Muscle of leg (tissue), 11 donors: ENCODE data around the gene APC2. TPM values are rescaled to one million over a fixed set of nuclear protein-coding genes. Genes with fewer than 3 reads are reported as not detected.
"Not testable (repeated sequence)": the region's sequence is repeated elsewhere in the genome, so short reads cannot be mapped to it uniquely, and the experiment has no call there.

Experiments
- DNase-seq: peaks from one replicate; pipeline ENCODE4 v3.0.0; 2013
- H3K27ac ChIP-seq: one replicate; pipeline ENCODE4 v1.5.1; 2013; ENCODE audit warnings: mild to moderate bottlenecking, low read length, control low read depth
- H3K27me3 ChIP-seq: one replicate; pipeline ENCODE4 v1.6.1; 2013; ENCODE audit warnings: low read length; ENCODE audit not compliant: control insufficient read depth, insufficient read depth
- H3K36me3 ChIP-seq: one replicate; pipeline ENCODE4 v1.6.1; 2013; ENCODE audit warnings: low read length; ENCODE audit not compliant: control insufficient read depth, insufficient read depth
- H3K4me1 ChIP-seq: one replicate; pipeline ENCODE4 v1.6.1; 2013; ENCODE audit warnings: low read length; ENCODE audit not compliant: control insufficient read depth, insufficient read depth
- H3K4me3 ChIP-seq: one replicate; pipeline ENCODE4 v1.5.1; 2013; ENCODE audit warnings: low read length, control low read depth
- H3K9me3 ChIP-seq: replicated peaks from 2 replicates; pipeline ENCODE4 v1.6.1; 2013; ENCODE audit warnings: low read depth, low read length; ENCODE audit not compliant: control insufficient read depth
- WGBS: methylation state at CpG from one replicate; pipeline ENCODE4 v1.1.5; 2013; ENCODE audit warnings: missing lambda C conversion rate; ENCODE audit not compliant: insufficient coverage; 5-methylcytosine and 5-hydroxymethylcytosine counted together
- polyA plus RNA-seq, 8 donors: library from polyadenylated mRNA; unstranded; fragments of 120-200 nt; gene quantifications; one replicate each; pipeline versions ENCODE4 v1.2.1 to v1.2.3, GENCODE V29; 2013; ENCODE audit warnings: inconsistent platforms in 1 of 8, low replicate concordance in 1 of 8; ENCODE audit not compliant: insufficient read length in 8 of 8, insufficient read depth in 1 of 8
- total RNA-seq: library from RNA; stranded (reverse); fragments of 120-200 nt; gene quantifications from one replicate; pipeline ENCODE4 v1.2.4, GENCODE V29; 2013

Gene APC2
- total and polyA plus RNA-seq, 9 donors: 0.40 to 1.3 (median 1.1) TPM

DNA sequence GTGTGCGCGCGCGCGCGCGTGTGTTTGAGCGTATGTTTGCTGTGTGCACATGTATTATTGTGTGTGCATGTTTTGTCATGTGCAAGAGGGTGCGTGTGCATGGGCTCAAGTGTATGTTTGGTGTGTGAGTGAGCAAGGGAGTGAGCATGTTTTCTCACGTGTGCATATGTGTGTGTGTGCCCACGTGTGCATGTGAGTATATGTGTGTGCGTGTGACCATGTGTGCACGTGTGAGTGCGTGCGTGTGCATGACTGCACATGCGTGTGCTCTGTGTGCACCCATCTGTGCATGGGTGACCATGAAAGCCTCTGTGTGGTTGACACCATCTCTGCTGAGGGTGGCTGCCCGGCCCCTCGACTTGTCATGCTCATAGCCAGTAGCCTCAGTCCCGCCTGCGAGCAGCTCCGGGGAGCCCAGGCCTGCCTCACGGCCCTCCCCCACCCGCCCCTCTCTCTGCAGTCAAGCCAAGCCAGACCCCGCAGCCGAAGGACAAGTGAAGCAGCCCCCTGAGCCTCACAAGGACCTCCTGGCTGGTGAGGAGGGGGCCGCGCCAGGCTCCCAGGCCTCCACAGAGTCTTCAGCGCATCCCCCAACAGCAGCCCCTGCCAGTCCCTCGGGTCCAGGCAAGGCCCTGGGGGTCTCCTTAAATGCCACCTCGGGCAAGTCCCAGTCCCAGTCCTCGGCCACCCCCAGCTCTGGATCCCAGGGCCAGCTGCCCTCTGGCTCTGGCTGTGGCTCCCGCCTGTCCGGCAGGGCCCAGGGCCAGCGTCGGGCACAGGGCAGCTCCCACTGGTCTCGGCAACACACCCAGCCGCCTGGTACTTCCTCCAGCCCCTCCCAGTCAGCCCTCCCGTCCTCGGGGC lies 47.0 kb downstream of the APC2 start:
- no peaks in the 10 kb centered on the region for H3K36me3 ChIP-seq
- DNase-seq: no peak
- no peak overlapping the region for H3K4me3 ChIP-seq
- H3K27ac ChIP-seq: no peak overlapping the region
- H3K9me3 ChIP-seq: no peaks in the 10 kb centered on the region
- WGBS: 65% methylated on average over 35 of the region's 39 CpGs
- H3K4me1 ChIP-seq: peaks cover 3% of the 10 kb centered on the region
- peaks cover 37% of the 10 kb centered on the region for H3K27me3 ChIP-seq

DNA sequence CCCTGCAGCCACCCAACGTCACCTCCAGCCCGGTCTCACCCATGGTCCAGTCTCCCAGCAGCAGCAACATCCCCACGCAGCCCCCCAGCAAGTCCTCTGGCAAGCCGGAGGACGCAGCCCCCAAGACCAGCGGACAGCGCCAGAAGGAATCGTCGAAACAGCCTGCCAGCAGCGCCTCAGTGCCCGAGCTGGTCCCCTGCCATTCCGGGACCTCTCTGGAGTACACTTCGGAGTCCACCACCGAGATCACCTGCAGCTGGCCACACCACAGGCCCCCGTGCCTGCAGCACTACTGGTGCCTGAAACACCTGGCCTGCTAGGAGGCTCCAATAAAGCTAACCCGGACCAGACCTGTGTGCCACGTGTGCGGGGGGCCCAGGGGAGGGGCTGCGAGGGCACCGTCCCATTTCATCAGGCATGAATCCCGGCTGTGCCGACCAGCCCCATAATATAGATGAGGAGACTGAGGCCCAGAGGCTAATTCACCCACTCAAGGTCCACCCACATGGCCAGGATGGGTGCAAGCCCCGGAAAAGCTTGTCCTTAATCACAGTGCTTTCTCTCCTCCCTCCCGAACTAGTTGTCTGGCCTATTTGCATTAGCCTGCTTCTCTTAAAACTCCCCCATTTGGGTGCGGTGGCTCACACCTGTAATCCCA lies 47.8 kb downstream of the APC2 start:
- 71% methylated on average over 22 of the region's 25 CpGs for WGBS
- H3K27me3 ChIP-seq: peaks cover 37% of the 10 kb centered on the region
- no peaks in the 10 kb centered on the region for H3K9me3 ChIP-seq
- DNase-seq: no peak
- H3K36me3 ChIP-seq: no peaks in the 10 kb centered on the region
- no peak overlapping the region for H3K4me3 ChIP-seq
- H3K4me1 ChIP-seq: peaks cover 3% of the 10 kb centered on the region
- H3K27ac ChIP-seq: no peak overlapping the region

DNA sequence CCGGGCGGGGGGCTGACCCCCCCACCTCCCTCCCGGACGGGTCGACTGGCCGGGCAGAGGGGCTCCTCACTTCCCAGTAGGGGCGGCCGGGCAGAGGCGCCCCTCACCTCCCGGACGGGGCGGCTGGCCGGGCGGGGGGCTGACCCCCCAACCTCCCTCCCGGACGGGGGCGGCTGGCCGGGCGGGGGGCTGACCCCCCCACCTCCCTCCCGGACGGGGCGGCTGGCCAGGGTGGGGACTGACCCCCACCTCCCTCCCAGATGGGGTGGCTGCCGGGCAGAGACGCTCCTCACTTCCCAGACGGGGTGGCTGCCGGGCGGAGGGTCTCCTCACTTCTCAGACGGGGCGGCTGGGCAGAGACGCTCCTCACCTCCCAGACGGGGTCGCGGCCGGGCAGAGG lies 49.3 kb downstream of the APC2 start:
- not testable (repeated sequence) for H3K27ac ChIP-seq, H3K9me3 ChIP-seq, H3K4me3 ChIP-seq, DNase-seq, H3K36me3 ChIP-seq
- Histone ChIP-seq H3K4me1 (peaks cover 11% of the 10 kb centered on the region), H3K27me3 (peaks cover 41% of the 10 kb centered on the region)
- WGBS: 100% methylated on average over 2 of the region's 34 CpGs

DNA sequence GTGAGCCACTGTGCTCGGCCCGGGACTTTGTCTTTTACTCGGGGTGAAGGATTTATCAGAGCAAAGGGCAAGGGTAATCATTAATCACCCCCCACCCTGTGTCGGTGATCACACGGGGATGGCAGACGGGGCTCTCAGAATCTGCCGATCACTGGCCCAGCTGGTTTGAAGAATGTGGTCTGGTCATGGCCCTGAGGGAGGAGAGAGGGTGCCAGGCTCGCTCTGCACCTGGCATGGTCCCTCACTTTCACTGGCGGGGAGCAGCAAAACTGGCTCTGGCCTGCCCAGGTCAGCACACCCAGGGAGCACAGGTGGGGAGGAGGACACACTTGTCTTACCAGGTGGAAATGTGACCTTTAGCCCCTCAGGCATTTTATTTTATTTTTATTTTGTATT lies 51.3 kb downstream of the APC2 start:
- peaks cover 11% of the 10 kb centered on the region for H3K4me1 ChIP-seq
- no peak overlapping the region for H3K4me3 ChIP-seq
- H3K27me3 ChIP-seq: peaks cover 48% of the 10 kb centered on the region
- no peak for DNase-seq
- no peaks in the 10 kb centered on the region for H3K9me3 ChIP-seq
- WGBS: 59% methylated on average over 2 of the region's 9 CpGs
- no peak overlapping the region for H3K27ac ChIP-seq
- peaks cover 6% of the 10 kb centered on the region for H3K36me3 ChIP-seq

DNA sequence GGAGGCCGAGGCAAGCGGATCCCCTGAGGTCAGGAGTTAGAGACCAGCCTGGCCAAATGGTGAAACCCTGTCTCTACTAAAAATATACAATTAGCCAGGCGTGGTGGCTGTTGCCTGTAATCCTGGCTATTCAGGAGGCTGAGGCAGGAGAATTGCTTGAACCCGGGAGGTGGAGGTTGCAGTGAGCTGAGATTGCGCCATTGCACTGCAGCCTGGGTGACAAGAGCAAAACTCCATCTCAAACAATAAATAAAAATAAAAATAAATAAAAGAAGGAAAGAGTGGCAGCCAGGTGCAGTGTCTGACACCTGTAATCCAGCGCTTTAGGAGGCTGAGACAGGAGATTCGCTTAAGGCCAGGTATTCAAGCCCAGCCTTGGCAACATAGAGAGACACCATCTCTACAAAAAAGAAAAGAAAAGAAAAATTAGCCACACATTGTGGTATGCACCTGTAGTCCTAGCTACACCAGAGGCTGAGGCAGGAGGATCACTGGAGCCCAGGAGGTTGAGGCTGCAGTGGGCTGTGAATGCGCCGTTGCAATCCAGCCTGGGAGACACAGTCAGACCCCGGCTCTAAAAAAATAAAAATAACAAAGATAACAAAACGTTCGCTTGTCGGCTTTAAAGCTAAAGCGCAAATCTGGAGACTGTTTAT lies 52.6 kb downstream of the APC2 start:
- H3K4me1 ChIP-seq: peaks cover 16% of the 10 kb centered on the region
- H3K27me3 ChIP-seq: peaks cover 44% of the 10 kb centered on the region
- H3K36me3 ChIP-seq: peaks cover 6% of the 10 kb centered on the region
- no peak for DNase-seq
- no peak overlapping the region for H3K27ac ChIP-seq
- 35% methylated on average over 6 of the region's 14 CpGs for WGBS
- H3K4me3 ChIP-seq: no peak overlapping the region
- H3K9me3 ChIP-seq: no peaks in the 10 kb centered on the region

DNA sequence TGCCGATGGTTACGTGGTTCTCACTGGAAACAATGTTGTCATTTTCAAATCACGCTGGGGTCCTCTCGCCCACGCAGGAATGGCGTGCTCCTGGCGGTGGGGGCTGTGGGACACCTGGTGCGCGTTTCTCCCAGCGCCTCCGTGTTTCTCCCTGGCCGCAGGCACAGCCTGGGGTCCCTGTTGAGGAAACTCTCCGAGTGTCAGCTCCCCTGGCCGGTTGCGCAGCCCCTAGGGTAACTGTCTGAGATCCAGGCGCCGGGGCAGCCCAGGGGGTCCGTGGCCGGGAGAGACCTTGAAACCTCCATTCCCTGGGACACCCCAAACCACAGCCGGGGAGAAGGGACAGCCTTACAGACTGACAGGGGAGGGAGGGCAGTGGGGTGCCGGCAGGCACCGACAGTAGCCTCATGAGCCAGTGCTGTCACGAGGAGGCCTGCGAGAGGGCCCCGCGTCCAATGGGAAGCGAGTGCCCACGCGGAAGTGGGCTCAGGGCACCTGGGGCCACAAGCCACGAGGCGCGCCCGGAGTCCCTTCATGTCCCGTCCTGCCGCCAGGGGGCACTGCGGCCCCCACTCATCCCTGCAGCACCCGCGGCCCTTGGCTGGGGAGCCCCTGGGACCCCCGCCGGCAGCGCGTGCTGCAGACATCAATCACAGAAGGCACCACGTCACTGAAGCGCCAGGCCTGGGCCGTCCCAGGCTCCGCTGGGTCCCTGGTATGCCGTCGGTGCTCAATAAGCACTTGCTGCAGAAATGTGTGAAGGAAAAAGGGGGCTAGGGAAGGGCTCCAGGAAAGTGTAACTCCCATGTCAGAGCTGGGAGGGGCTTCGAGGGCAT lies 53.4 kb downstream of the APC2 start:
- 4% methylated on average over 42 of the region's 49 CpGs for WGBS
- DNase-seq: peak; percentile 36

DNA sequence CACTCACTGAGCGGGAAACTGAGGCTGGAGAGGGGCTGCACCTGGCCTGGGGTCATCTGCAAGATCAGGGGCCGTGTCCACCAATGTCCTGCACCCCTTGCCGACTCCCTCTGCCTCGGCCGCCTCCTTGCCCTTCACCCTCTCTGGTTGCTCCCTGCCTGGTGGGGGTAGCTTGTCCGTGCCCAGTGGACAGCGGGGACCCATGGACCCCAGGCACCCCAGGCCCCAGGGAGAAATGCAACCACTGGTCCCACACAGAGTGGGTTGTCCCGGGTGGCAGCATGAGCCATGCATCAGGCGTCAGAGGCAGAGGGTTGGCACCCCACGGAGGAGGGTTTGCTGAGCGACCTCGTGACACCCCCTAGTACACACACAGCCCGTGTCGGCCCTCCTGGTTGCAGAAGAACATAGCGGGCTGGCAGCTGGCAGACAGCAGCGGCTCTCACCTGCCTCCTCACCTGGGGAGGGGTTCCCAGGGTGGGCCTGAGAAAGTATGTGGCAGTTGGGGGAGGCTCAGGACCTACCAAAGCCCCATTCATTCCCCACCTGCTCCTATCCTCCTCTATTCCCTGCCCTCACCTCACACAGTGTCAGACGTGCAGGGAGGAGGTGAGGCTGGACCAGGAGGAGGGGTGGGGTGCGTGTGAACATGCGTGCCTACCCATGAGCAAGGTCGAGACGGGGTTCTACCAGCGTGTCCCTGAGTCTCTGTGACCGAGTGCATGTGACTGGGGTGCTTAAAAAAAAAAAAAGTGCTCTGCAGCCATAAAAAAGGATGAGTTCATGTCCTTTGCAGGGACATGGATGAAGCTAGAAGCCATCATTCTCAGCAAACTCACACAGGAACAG lies 54.2 kb downstream of the APC2 start:
- Histone ChIP-seq H3K27me3 (peaks cover 43% of the 10 kb centered on the region), H3K27ac (no peak overlapping the region), H3K4me1 (peaks cover 23% of the 10 kb centered on the region), H3K4me3 (no peak overlapping the region), H3K36me3 (peaks cover 6% of the 10 kb centered on the region), H3K9me3 (peaks cover 4% of the 10 kb centered on the region)
- no peak for DNase-seq
- 64% methylated on average over 8 of the region's 23 CpGs for whole genome bisulfite sequencing

More for the DNA sequence above, 53.4 kb downstream of the APC2 start:
- H3K27me3 ChIP-seq: peaks cover 43% of the 10 kb centered on the region
- peaks cover under 1% of the 10 kb centered on the region for H3K9me3 ChIP-seq
- H3K4me3 ChIP-seq: no peak overlapping the region
- H3K36me3 ChIP-seq: peaks cover 6% of the 10 kb centered on the region
- H3K27ac ChIP-seq: no peak overlapping the region
- peaks cover 20% of the 10 kb centered on the region for H3K4me1 ChIP-seq

DNA sequence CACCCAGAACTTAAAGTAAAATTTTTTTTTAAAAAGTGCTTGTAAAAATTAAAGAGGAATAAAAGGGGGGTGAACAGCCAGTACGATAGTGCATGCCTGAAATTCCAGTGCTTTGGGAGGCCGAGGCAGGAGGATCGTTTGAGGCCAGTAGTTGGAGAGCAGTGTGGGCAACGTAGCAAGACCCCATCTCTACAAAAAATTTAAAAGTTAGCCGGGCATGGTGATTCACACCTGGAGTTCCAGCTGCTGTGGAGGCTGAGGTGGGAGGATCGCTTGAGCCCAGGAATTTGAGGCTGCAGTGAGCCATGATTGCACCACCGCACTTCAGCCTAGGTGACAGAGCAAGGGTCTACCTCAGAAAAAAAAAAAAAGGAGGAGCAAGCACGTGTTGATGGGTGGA lies 55.1 kb downstream of the APC2 start:
- Histone ChIP-seq H3K27me3 (peaks cover 43% of the 10 kb centered on the region), H3K36me3 (peaks cover 6% of the 10 kb centered on the region), H3K27ac (no peak overlapping the region), H3K9me3 (peaks cover 4% of the 10 kb centered on the region), H3K4me3 (no peak overlapping the region), H3K4me1 (peaks cover 23% of the 10 kb centered on the region)
- 53% methylated on average over 7 of the region's 8 CpGs for WGBS
- no peak for DNase-seq
